ENCODE measurements around the gene NUTM2A.
"Not testable (repeated sequence)": the region's sequence is repeated elsewhere in the genome, so short reads cannot be mapped to it uniquely, and the experiment has no call there.

The NUTM2A gene

DNA sequence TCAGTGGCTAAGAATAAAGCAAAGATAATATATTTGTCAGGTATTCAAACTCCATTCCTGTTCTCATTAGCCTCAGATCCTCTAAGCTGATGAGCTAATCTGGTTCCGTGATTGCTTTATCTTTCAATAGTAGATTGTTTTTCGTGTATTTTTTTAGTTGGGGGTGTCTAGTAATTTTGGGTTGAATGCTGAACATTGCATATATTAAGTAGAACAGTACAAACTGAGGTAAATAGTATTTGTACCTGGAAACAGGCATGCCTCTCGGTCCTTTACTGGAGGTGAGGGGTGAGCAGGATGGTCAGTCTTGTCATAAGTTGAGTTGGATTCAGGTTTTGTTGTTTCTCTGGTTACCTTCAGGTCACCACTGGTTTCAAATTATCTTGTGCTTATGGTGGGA, 37.7 kb upstream of the NUTM2A start:
- H2BK5ac ChIP-seq (ENCODE audit: low read depth, low read length, poor library complexity, severe bottlenecking); H3K9me3 ChIP-seq (ENCODE audit: control insufficient read depth, low read length); H4K91ac ChIP-seq (ENCODE audit: low read length); H3K9ac ChIP-seq (ENCODE audit: low read length); H3K14ac ChIP-seq (ENCODE audit: low read length in 2 of 2); H2AFZ ChIP-seq (ENCODE audit: low read depth, low read length); H2BK120ac ChIP-seq (ENCODE audit: low read depth, low read length); H4K8ac ChIP-seq (ENCODE audit: low read length); H3K4me2 ChIP-seq (ENCODE audit: low read length, poor library complexity, severe bottlenecking); DNase-seq; H2AK5ac ChIP-seq (ENCODE audit: low read length, severe bottlenecking); H2BK12ac ChIP-seq (ENCODE audit: low read length in 2 of 2); H3K18ac ChIP-seq (ENCODE audit: low read depth in 1 of 2, low read length in 2 of 2); H3K27ac ChIP-seq (ENCODE audit: low read length, poor library complexity, severe bottlenecking); H2BK15ac ChIP-seq (ENCODE audit: low read depth, poor library complexity, severe bottlenecking); H3K4me3 ChIP-seq (ENCODE audit: insufficient read depth in 1 of 2, low read depth in 1 of 2, low read length in 2 of 2); H3K23ac ChIP-seq (ENCODE audit: low read length in 2 of 2); H3K79me1 ChIP-seq (replicated peaks; ENCODE audit: low read length, poor library complexity, severe bottlenecking); H3K27me3 ChIP-seq (ENCODE audit: control insufficient read depth in 1 of 2, insufficient read depth in 1 of 2, low read length in 2 of 2); H3K4ac ChIP-seq (ENCODE audit: low read depth in 1 of 2, low read length in 2 of 2); H3K4me1 ChIP-seq (ENCODE audit: control insufficient read depth, insufficient read depth, low read depth, low read length): not testable (repeated sequence)
- H3K36me3 ChIP-seq (ENCODE audit: control insufficient read depth in 1 of 2, insufficient read depth in 2 of 2, low read depth in 1 of 2, low read length in 2 of 2), result peaks cover 4 to 52% of the 10 kb centered on the region in 2 experiments
- WGBS, result 96% methylated on average over 2 of the region's 3 CpGs

DNA sequence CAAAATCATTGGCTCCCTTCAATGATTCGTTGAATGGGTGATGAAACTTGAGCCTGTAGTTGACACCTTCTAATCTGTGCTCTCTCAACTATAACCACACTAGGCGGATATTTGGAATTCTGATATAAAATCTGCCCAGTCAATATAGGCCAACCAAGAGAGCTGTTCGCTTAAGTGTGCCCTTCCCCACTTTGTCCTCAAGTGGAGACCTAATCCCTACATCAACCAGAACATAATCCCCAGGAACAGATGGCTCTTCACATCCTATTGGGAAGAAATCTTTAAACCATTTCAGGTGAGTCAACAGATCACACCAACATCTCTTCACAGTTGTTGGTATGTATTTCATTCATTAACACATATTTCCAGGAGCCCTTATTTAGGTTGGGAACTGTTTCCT, 33.4 kb upstream of the NUTM2A start:
- not testable (repeated sequence) for H4K91ac ChIP-seq (ENCODE audit: low read length); H3K14ac ChIP-seq (ENCODE audit: low read length in 2 of 2); H3K9ac ChIP-seq (ENCODE audit: low read length); H2BK12ac ChIP-seq (ENCODE audit: low read length in 2 of 2); H3K79me1 ChIP-seq (replicated peaks; ENCODE audit: low read length, poor library complexity, severe bottlenecking); H3K4me2 ChIP-seq (ENCODE audit: low read length, poor library complexity, severe bottlenecking); H2BK5ac ChIP-seq (ENCODE audit: low read depth, low read length, poor library complexity, severe bottlenecking); H3K18ac ChIP-seq (ENCODE audit: low read depth in 1 of 2, low read length in 2 of 2); H3K27ac ChIP-seq (ENCODE audit: low read length, poor library complexity, severe bottlenecking); H4K8ac ChIP-seq (ENCODE audit: low read length); H2BK120ac ChIP-seq (ENCODE audit: low read depth, low read length); H2BK15ac ChIP-seq (ENCODE audit: low read depth, poor library complexity, severe bottlenecking); H3K4me1 ChIP-seq (ENCODE audit: control insufficient read depth, insufficient read depth, low read depth, low read length); H3K27me3 ChIP-seq (ENCODE audit: control insufficient read depth in 1 of 2, insufficient read depth in 1 of 2, low read length in 2 of 2); H2AFZ ChIP-seq (ENCODE audit: low read depth, low read length); H3K4ac ChIP-seq (ENCODE audit: low read depth in 1 of 2, low read length in 2 of 2); H3K23ac ChIP-seq (ENCODE audit: low read length in 2 of 2); H2AK5ac ChIP-seq (ENCODE audit: low read length, severe bottlenecking); DNase-seq; H3K4me3 ChIP-seq (ENCODE audit: insufficient read depth in 1 of 2, low read depth in 1 of 2, low read length in 2 of 2); H3K9me3 ChIP-seq (ENCODE audit: control insufficient read depth, low read length)
- 88% methylated on average over 3 of the region's 3 CpGs for WGBS
- peaks cover 4 to 39% of the 10 kb centered on the region in 2 experiments for H3K36me3 ChIP-seq (ENCODE audit: control insufficient read depth in 1 of 2, insufficient read depth in 2 of 2, low read depth in 1 of 2, low read length in 2 of 2)

DNA sequence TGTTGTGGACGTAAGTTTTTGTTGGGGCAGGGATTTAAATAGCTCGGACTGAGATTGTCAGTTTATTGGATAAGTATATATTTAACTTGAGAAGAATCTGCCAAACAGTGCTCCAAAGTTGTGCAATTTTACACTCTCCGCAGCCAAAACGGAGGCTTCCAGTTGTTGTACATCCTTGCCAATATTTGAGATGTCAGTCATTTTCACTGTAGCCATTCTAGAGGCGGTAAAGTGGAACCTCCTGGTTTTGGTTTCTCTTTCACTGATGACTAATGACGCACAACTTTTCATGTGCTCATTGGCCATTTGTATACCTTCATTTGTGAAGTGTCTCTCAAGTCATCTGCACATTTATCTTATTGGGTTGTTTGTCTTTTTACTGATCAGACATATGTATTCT, 24.3 kb upstream of the NUTM2A start:
- 99% methylated on average over 5 of the region's 6 CpGs for WGBS
- not testable (repeated sequence) for H3K4ac ChIP-seq (ENCODE audit: low read depth in 1 of 2, low read length in 2 of 2); H3K4me2 ChIP-seq (ENCODE audit: low read length, poor library complexity, severe bottlenecking); H3K14ac ChIP-seq (ENCODE audit: low read length in 2 of 2); H3K23ac ChIP-seq (ENCODE audit: low read length in 2 of 2); H2AFZ ChIP-seq (ENCODE audit: low read depth, low read length); H3K27me3 ChIP-seq (ENCODE audit: control insufficient read depth in 1 of 2, insufficient read depth in 1 of 2, low read length in 2 of 2); H2BK5ac ChIP-seq (ENCODE audit: low read depth, low read length, poor library complexity, severe bottlenecking); H2AK5ac ChIP-seq (ENCODE audit: low read length, severe bottlenecking); H3K36me3 ChIP-seq (ENCODE audit: control insufficient read depth in 1 of 2, insufficient read depth in 2 of 2, low read depth in 1 of 2, low read length in 2 of 2); H3K27ac ChIP-seq (ENCODE audit: low read length, poor library complexity, severe bottlenecking); H2BK12ac ChIP-seq (ENCODE audit: low read length in 2 of 2); H3K79me1 ChIP-seq (replicated peaks; ENCODE audit: low read length, poor library complexity, severe bottlenecking); H3K9me3 ChIP-seq (ENCODE audit: control insufficient read depth, low read length); H2BK120ac ChIP-seq (ENCODE audit: low read depth, low read length); H4K91ac ChIP-seq (ENCODE audit: low read length); H4K8ac ChIP-seq (ENCODE audit: low read length); H2BK15ac ChIP-seq (ENCODE audit: low read depth, poor library complexity, severe bottlenecking); H3K18ac ChIP-seq (ENCODE audit: low read depth in 1 of 2, low read length in 2 of 2); H3K4me1 ChIP-seq (ENCODE audit: control insufficient read depth, insufficient read depth, low read depth, low read length)
- Histone ChIP-seq H3K4me3 (ENCODE audit: insufficient read depth in 1 of 2, low read depth in 1 of 2, low read length in 2 of 2) (peak overlapping the region in 1 of 2 experiments; percentile 75), H3K9ac (ENCODE audit: low read length) (peak overlapping the region; percentile 80)
- DNase-seq, result peak; percentile 53

DNA sequence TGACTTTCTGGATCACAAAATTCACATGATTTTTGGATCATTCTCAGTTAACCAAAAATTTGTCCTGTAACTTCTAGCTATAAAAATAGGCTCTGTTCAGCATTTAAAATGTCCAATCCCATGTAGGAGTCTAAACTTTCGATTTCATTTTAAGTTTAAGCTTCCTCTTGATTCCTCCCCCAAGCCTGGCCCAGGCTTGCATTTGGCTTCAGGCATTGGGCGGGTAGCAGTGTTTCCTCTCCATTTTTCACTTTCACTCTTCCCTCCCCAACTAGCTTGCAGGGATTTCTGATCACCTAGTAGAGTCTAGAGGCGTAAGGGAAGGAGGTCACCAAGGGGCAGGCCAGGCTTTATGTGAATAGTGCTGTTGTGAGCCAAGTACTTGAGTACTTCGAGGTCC, 20.4 kb upstream of the NUTM2A start:
- H3K4me1 ChIP-seq (ENCODE audit: control insufficient read depth, insufficient read depth, low read depth, low read length); H2BK5ac ChIP-seq (ENCODE audit: low read depth, low read length, poor library complexity, severe bottlenecking); H3K36me3 ChIP-seq (ENCODE audit: control insufficient read depth in 1 of 2, insufficient read depth in 2 of 2, low read depth in 1 of 2, low read length in 2 of 2); H3K4me2 ChIP-seq (ENCODE audit: low read length, poor library complexity, severe bottlenecking); H2BK120ac ChIP-seq (ENCODE audit: low read depth, low read length); H2AK5ac ChIP-seq (ENCODE audit: low read length, severe bottlenecking); H3K23ac ChIP-seq (ENCODE audit: low read length in 2 of 2); H3K27ac ChIP-seq (ENCODE audit: low read length, poor library complexity, severe bottlenecking); H2AFZ ChIP-seq (ENCODE audit: low read depth, low read length); H3K14ac ChIP-seq (ENCODE audit: low read length in 2 of 2); H2BK12ac ChIP-seq (ENCODE audit: low read length in 2 of 2); DNase-seq; H3K9ac ChIP-seq (ENCODE audit: low read length); H2BK15ac ChIP-seq (ENCODE audit: low read depth, poor library complexity, severe bottlenecking); H3K9me3 ChIP-seq (ENCODE audit: control insufficient read depth, low read length); H3K27me3 ChIP-seq (ENCODE audit: control insufficient read depth in 1 of 2, insufficient read depth in 1 of 2, low read length in 2 of 2); H3K18ac ChIP-seq (ENCODE audit: low read depth in 1 of 2, low read length in 2 of 2); H3K79me1 ChIP-seq (replicated peaks; ENCODE audit: low read length, poor library complexity, severe bottlenecking); H4K8ac ChIP-seq (ENCODE audit: low read length); H4K91ac ChIP-seq (ENCODE audit: low read length); H3K4ac ChIP-seq (ENCODE audit: low read depth in 1 of 2, low read length in 2 of 2); H3K4me3 ChIP-seq (ENCODE audit: insufficient read depth in 1 of 2, low read depth in 1 of 2, low read length in 2 of 2): not testable (repeated sequence)
- WGBS, result 75% methylated on average over 1 of the region's 4 CpGs

Data from mesenchymal stem cell (in vitro differentiated cells and primary cell).